K562 (cell line): ENCODE measurements around the gene ZNF800. TPM values are rescaled to one million over a fixed set of nuclear protein-coding genes. Genes with fewer than 3 reads are reported as not detected.

ENCODE experiments used
- BRD9 ChIP-seq: fragments of 450-650 bp; IDR thresholded peaks from 2 replicates; pipeline ENCODE4 v1.6.1; 2018; ENCODE audit warnings: low read depth; ENCODE audit not compliant: partially characterized antibody
- CEBPB ChIP-seq: fragments of 450-650 bp; IDR thresholded peaks from 2 replicates; pipeline ENCODE4 v1.6.1; 2016; ENCODE audit warnings: missing genetic modification characterization, missing compliant biosample characterization
- CXXC5 ChIP-seq: fragments of 250-450 bp; sonication (Bioruptor Pico); IDR thresholded peaks from 2 replicates; pipeline ENCODE4 v1.8.0; 2022; ENCODE audit warnings: inconsistent platforms, mild to moderate bottlenecking, moderate library complexity
- GABPA ChIP-seq: fragments of 200-800 bp; sonication (Bioruptor generic); conservative IDR thresholded peaks from 2 replicates; pipeline ENCODE4 v1.6.1; 2016; ENCODE audit warnings: low read depth, missing genetic modification characterization, missing compliant biosample characterization
- GTF2F1 ChIP-seq: IDR thresholded peaks from 2 replicates; pipeline ENCODE4 v1.6.1; 2011; ENCODE audit warnings: low read depth, low read length, improper control_type of control experiment
- HDAC8 ChIP-seq: fragments of 450-650 bp; IDR thresholded peaks from 2 replicates; pipeline ENCODE4 v1.6.1; 2016; ENCODE audit warnings: mild to moderate bottlenecking, missing genetic modification characterization, moderate library complexity, missing compliant biosample characterization
- KDM4B ChIP-seq, 2 experiments: fragments of 450-650 bp in 1 of 2; sonication (generic) in 1 of 2; IDR thresholded peaks; 2 replicates each; pipeline ENCODE4 v1.6.1; 2016 to 2017; ENCODE audit warnings: borderline replicate concordance in 2 of 2, antibody characterized with exemption in 1 of 2, low read depth in 1 of 2, mild to moderate bottlenecking in 1 of 2
- L3MBTL2 ChIP-seq: fragments of 450-650 bp; IDR thresholded peaks from 2 replicates; pipeline ENCODE4 v1.6.1; 2016; ENCODE audit warnings: mild to moderate bottlenecking, moderate library complexity
- NCOA1 ChIP-seq: fragments of 450-650 bp; IDR thresholded peaks from 2 replicates; pipeline ENCODE4 v1.6.1; 2016; ENCODE audit warnings: low read depth
- NFATC3 ChIP-seq: fragments of 450-650 bp; IDR thresholded peaks from 2 replicates; pipeline ENCODE4 v1.6.1; 2017; ENCODE audit warnings: mild to moderate bottlenecking
- PHF20 ChIP-seq: fragments of 450-650 bp; IDR thresholded peaks from 2 replicates; pipeline ENCODE4 v1.6.1; 2018; ENCODE audit not compliant: partially characterized antibody
- RAD21 ChIP-seq, 2 experiments: fragments of 250-450 bp in 1 of 2; fragments of 450-650 bp in 1 of 2; sonication (Bioruptor Pico) in 1 of 2; formaldehyde crosslinking in 1 of 2; IDR thresholded peaks in 1 of 2; conservative IDR thresholded peaks in 1 of 2; 2 replicates each; pipeline versions ENCODE4 v1.4.0 to v1.8.0; 2020 to 2022; ENCODE audit warnings: mild to moderate bottlenecking in 2 of 2, moderate library complexity in 1 of 2
- RAD51 ChIP-seq: fragments of 450-650 bp; IDR thresholded peaks from 2 replicates; pipeline ENCODE4 v1.7.1; 2016; ENCODE audit warnings: low read depth, mild to moderate bottlenecking, borderline replicate concordance
- RBM17 ChIP-seq: fragments of 200-400 bp; formaldehyde crosslinking; IDR thresholded peaks from 2 replicates; pipeline ENCODE4 v1.6.1; 2017; ENCODE audit warnings: low read depth, mild to moderate bottlenecking, low read length, borderline replicate concordance
- RBM22 ChIP-seq: fragments of 200-400 bp; formaldehyde crosslinking; IDR thresholded peaks from 2 replicates; pipeline ENCODE4 v1.6.1; 2018; ENCODE audit warnings: low read length, low read depth; ENCODE audit not compliant: poor library complexity, severe bottlenecking
- SAFB2 ChIP-seq: fragments of 200-400 bp; formaldehyde crosslinking; IDR thresholded peaks from 2 replicates; pipeline ENCODE4 v1.6.1; 2018; ENCODE audit warnings: borderline replicate concordance, low read length, low read depth, moderate library complexity; ENCODE audit not compliant: severe bottlenecking
- TAF15 ChIP-seq: fragments of 200-400 bp; formaldehyde crosslinking; IDR thresholded peaks from 2 replicates; pipeline ENCODE4 v1.6.1; 2017; ENCODE audit warnings: mild to moderate bottlenecking, low read depth, low read length, moderate library complexity
- TAF7 ChIP-seq: fragments of 450-650 bp; IDR thresholded peaks from 2 replicates; pipeline ENCODE4 v1.6.1; 2016; ENCODE audit warnings: missing genetic modification characterization, missing compliant biosample characterization
- TEAD4 ChIP-seq, 2 experiments: sonication (generic) in 1 of 2; formaldehyde crosslinking in 1 of 2; IDR thresholded peaks; 2 replicates each; pipeline versions ENCODE4 v1.6.1 to v1.8.0; 2012 to 2022; ENCODE audit warnings: borderline replicate concordance in 1 of 2, inconsistent platforms in 1 of 2, low read length in 1 of 2, mild to moderate bottlenecking in 1 of 2, missing genetic modification reagents in 1 of 2
- TSC22D4 ChIP-seq: fragments of 450-650 bp; IDR thresholded peaks from 2 replicates; pipeline ENCODE4 v1.6.1; 2016; ENCODE audit warnings: missing genetic modification characterization, missing biosample characterization, control low read depth
- ZBED1 ChIP-seq: IDR thresholded peaks from 2 replicates; pipeline ENCODE4 v1.6.1; 2014
- ZNF175 ChIP-seq: fragments of 200-800 bp; sonication (Bioruptor generic); IDR thresholded peaks from 2 replicates; pipeline ENCODE4 v1.6.1; 2016; ENCODE audit warnings: low read depth, mild to moderate bottlenecking, missing genetic modification characterization, missing compliant biosample characterization
- polyA plus RNA-seq, 8 experiments: library from polyadenylated mRNA; depleted of rRNA in 4 of 8; stranded (reverse) in 5 of 8; unstranded in 3 of 8; fragments of >200 nt; fragmentation: Nextera tagmentation in 2 of 8; fragmentation: Illumina TruSeq in 1 of 8; extraction: Ambion mirVana in 2 of 8; extraction: Trizol in 1 of 8; gene quantifications; 2 replicates each; pipeline versions ENCODE4 v1.2.1 to v1.2.3, GENCODE V29; 2011 to 2014; ENCODE audit warnings: inconsistent platforms in 1 of 8, missing spikeins in 1 of 8
- total RNA-seq, 7 experiments: library from RNA; depleted of rRNA in 6 of 7; stranded (reverse); fragments of >200 nt in 6 of 7; fragmentation: Illumina TruSeq in 2 of 7; extraction: Trizol in 2 of 7; gene quantifications; 2 replicates each; pipeline versions ENCODE4 v1.2.1 to v1.2.3, GENCODE V29; 2011 to 2021; ENCODE audit warnings: low replicate concordance in 1 of 7
- TF ChIP-seq, protein P1 (sequence below): fragments of 450-650 bp; IDR thresholded peaks from 2 replicates; pipeline ENCODE4 v1.6.1; 2018; ENCODE audit warnings: mild to moderate bottlenecking, low read depth; ENCODE audit not compliant: partially characterized antibody
- TF ChIP-seq, protein P2 (sequence below): sonication (generic); IDR thresholded peaks from 2 replicates; pipeline ENCODE4 v1.6.1; 2016
- TF ChIP-seq, protein P3 (sequence below): fragments of 200-800 bp; sonication (Bioruptor generic); IDR thresholded peaks from 2 replicates; pipeline ENCODE4 v1.6.1; 2017; ENCODE audit warnings: missing genetic modification characterization, missing compliant biosample characterization

Gene ZNF800
- total and polyA plus RNA-seq, 9 of the 15 experiments (the other 6 are each of a cell fraction or from before 2014, with no cell fraction given) = 7.5 to 58.3 (median 33.4) TPM

DNA sequence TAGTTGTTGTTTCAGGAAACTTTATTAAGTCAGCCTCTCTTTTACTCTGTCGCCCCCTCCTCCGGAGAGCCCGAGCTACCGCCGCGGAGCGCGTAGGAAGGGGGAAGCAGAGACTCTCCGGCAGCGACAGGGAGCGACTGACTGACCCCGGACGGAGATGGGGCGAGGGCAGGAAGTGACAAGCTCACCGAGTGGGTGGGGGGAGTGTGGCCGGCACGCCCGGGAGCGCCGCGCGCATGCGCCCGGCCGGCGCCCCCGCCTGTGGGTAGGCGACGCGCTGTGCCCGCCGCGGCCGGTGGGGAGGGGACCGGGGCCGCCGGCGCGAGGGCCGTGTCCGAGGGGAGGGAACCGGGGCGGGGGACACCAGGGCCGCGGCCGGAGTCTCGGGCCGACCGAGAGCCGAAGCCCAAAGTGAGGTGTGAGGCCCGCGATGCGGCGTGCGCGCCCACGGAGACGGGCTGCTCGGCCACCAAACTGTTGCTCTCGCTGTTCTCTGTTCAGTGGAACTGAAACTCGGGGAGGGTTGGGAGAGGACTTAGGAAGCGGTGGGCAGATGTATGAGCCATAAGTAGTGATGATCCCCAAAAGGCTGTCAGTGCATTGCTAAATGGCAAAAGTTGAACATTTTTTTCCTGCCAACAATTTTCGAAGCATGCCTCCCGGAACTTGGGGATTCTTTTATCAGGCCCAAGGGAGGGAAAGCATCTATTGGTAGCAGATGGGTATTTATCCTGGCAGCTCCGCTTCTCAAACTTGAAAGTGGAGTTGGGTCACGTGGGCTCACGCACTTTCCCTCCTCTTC is at the start of gene ZNF800 (continued):
- peak; percentile 98 for TF ChIP-seq GABPA (tag)
- no peak for TF ChIP-seq PHF20
- TF ChIP-seq TEAD4 (IDR thresholded peaks at IDR 0.05; ENCODE audit: low read length) = no peak
- no peak for TF ChIP-seq TEAD4 (CRISPR knock-in tag; IDR thresholded peaks at IDR 0.05; ENCODE audit: borderline replicate concordance)
- no peak for TF ChIP-seq HDAC8
- TF ChIP-seq KDM4B (IDR thresholded peaks at IDR 0.05; ENCODE audit: borderline replicate concordance in 2 of 2, low read depth in 1 of 2) = peak in 1 of 2 experiments; percentile 97; a peak in 2 of 4 replicates
- no peak; the same call in 1 of the 2 replicates for TF ChIP-seq ZBED1
- TF ChIP-seq, protein P1, sequence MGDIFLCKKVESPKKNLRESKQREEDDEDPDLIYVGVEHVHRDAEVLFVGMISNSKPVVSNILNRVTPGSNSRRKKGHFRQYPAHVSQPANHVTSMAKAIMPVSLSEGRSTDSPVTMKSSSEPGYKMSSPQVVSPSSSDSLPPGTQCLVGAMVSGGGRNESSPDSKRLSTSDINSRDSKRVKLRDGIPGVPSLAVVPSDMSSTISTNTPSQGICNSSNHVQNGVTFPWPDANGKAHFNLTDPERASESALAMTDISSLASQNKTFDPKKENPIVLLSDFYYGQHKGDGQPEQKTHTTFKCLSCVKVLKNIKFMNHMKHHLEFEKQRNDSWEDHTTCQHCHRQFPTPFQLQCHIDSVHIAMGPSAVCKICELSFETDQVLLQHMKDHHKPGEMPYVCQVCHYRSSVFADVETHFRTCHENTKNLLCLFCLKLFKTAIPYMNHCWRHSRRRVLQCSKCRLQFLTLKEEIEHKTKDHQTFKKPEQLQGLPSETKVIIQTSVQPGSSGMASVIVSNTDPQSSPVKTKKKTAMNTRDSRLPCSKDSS = no peak
- peak; percentile 2 for TF ChIP-seq RBM22
- TF ChIP-seq, protein P2, sequence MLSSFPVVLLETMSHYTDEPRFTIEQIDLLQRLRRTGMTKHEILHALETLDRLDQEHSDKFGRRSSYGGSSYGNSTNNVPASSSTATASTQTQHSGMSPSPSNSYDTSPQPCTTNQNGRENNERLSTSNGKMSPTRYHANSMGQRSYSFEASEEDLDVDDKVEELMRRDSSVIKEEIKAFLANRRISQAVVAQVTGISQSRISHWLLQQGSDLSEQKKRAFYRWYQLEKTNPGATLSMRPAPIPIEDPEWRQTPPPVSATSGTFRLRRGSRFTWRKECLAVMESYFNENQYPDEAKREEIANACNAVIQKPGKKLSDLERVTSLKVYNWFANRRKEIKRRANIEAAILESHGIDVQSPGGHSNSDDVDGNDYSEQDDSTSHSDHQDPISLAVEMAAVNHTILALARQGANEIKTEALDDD = no peak
- no peak for TF ChIP-seq TAF15
- no peak for TF ChIP-seq SAFB2
- TF ChIP-seq CXXC5 (CRISPR knock-in tag) = peak; percentile 37
- TF ChIP-seq TAF7 (tag) = peak; percentile 91
- no peak for TF ChIP-seq CEBPB (tag)
- TF ChIP-seq RAD21 (CRISPR knock-in tag; conservative IDR thresholded peaks at IDR 0.05 in 1 of 2, IDR thresholded peaks at IDR 0.05 in 1 of 2) = no peak
- no peak for TF ChIP-seq TSC22D4 (tag)
- peak; percentile 65 for TF ChIP-seq RAD51
- peak; percentile 15 for TF ChIP-seq ZNF175
- no peak for TF ChIP-seq BRD9
- TF ChIP-seq, protein P3, sequence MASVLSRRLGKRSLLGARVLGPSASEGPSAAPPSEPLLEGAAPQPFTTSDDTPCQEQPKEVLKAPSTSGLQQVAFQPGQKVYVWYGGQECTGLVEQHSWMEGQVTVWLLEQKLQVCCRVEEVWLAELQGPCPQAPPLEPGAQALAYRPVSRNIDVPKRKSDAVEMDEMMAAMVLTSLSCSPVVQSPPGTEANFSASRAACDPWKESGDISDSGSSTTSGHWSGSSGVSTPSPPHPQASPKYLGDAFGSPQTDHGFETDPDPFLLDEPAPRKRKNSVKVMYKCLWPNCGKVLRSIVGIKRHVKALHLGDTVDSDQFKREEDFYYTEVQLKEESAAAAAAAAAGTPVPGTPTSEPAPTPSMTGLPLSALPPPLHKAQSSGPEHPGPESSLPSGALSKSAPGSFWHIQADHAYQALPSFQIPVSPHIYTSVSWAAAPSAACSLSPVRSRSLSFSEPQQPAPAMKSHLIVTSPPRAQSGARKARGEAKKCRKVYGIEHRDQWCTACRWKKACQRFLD (CRISPR knock-in tag) = peak; percentile 62
- TF ChIP-seq NCOA1 = no peak
- TF ChIP-seq NFATC3 = no peak
- peak; percentile 92 for TF ChIP-seq L3MBTL2
- no peak for TF ChIP-seq RBM17
- TF ChIP-seq GTF2F1 = peak; percentile 90; the same call in 1 of the 2 replicates
